Thyroid gland (tissue), 4 donors: ENCODE data around the gene POLK.
"Not testable (repeated sequence)": the region's sequence is repeated elsewhere in the genome, so short reads cannot be mapped to it uniquely, and the experiment has no call there.

Source experiments
- POLR2A ChIP-seq, 2 donors: fragments of 450-650 bp; IDR thresholded peaks; one replicate each; pipeline ENCODE4 v1.6.1; 2017; ENCODE audit warnings: antibody characterized with exemption in 2 of 2, mild to moderate bottlenecking in 2 of 2, moderate library complexity in 1 of 2
- TF ChIP-seq, protein P1 (sequence below), 6 experiments: fragments of 200-600 bp in 3 of 6; fragments of 450-650 bp in 3 of 6; sonication (generic) in 3 of 6; IDR thresholded peaks; one replicate each; pipeline ENCODE4 v1.5.1; 2016 to 2019; ENCODE audit warnings: antibody characterized with exemption in 6 of 6, mild to moderate bottlenecking in 2 of 6, inconsistent platforms in 1 of 6, moderate library complexity in 1 of 6

DNA sequence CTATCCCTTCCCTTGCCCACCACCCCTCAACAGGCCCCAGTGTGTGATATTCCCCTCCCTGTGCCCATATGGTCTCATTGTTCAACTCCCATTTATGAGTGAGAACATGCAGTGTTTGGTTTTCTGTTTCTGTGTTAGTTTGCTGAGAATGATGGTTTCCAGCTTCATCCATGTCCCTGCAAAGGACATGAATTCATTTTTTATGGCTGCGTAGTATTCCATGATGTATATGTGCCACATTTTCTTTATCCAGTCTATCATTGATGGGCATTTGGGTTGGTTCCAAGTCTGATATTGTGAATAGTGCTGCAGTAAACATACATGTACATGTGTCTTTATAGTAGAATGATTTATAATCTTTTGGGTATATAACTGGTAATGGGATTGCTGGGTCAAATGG is 49.0 kb downstream of the POLK start:
- TF ChIP-seq, protein P1, sequence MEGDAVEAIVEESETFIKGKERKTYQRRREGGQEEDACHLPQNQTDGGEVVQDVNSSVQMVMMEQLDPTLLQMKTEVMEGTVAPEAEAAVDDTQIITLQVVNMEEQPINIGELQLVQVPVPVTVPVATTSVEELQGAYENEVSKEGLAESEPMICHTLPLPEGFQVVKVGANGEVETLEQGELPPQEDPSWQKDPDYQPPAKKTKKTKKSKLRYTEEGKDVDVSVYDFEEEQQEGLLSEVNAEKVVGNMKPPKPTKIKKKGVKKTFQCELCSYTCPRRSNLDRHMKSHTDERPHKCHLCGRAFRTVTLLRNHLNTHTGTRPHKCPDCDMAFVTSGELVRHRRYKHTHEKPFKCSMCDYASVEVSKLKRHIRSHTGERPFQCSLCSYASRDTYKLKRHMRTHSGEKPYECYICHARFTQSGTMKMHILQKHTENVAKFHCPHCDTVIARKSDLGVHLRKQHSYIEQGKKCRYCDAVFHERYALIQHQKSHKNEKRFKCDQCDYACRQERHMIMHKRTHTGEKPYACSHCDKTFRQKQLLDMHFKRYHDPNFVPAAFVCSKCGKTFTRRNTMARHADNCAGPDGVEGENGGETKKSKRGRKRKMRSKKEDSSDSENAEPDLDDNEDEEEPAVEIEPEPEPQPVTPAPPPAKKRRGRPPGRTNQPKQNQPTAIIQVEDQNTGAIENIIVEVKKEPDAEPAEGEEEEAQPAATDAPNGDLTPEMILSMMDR (IDR thresholded peaks at IDR 0.05) = not testable (repeated sequence)
- TF ChIP-seq POLR2A (IDR thresholded peaks at IDR 0.05) = not testable (repeated sequence)
